ENCODE measurements around the gene CYP1A2. TPM values are rescaled to one million over a fixed set of nuclear protein-coding genes. Genes with fewer than 3 reads are reported as not detected.

The CYP1A2 gene
- total RNA-seq: not detected in 2 replicates

GRCh38 chr15:74748322-74748946, at the start of gene CYP1A2:
TSS of gene CYP1A2 (plus strand) at chr15:74748845. CDS start at chr15:74749739, 894 bp downstream.

GRCh38 chr15:74725225-74725774, 23.3 kb upstream of the CYP1A2 start, which contains the start of gene CYP1A1:
TSS of gene CYP1A1 (minus strand) at chr15:74725528. CDS start at chr15:74723097, 2,431 bp downstream.

GRCh38 chr15:74781431-74782258, 33.0 kb downstream of the CYP1A2 start, which contains the start of gene CSK:
TSS of gene CSK (plus strand) at chr15:74782080. CDS start at chr15:74798298, 16,218 bp downstream.

Other genes with a start within 250 kb of the CYP1A2 start
- 1.5 and 3.2 TPM in 2 replicates for gene ARID3B, start 207.6 kb upstream of the CYP1A2 start, total RNA-seq
- 54.3 and 55.3 TPM in 2 replicates for gene CLK3, start 133.0 kb upstream of the CYP1A2 start, total RNA-seq
- 8.9 and 17.8 TPM in 2 replicates for gene EDC3, start 52.8 kb upstream of the CYP1A2 start, total RNA-seq
- gene CYP1A1, start 23.3 kb upstream of the CYP1A2 start, total RNA-seq: 0.30 TPM in 1 of 2 replicates, not detected in the other
- 23.5 and 63.5 TPM in 2 replicates for gene CSK, start 33.2 kb downstream of the CYP1A2 start, total RNA-seq
- gene LMAN1L, start 64.0 kb downstream of the CYP1A2 start, total RNA-seq: not detected in 2 replicates
- gene CPLX3, start 77.8 kb downstream of the CYP1A2 start, total RNA-seq: not detected in 2 replicates
- gene ULK3, start 94.3 kb downstream of the CYP1A2 start, total RNA-seq: 14.0 and 23.5 TPM in 2 replicates
- gene SCAMP2, start 124.5 kb downstream of the CYP1A2 start, total RNA-seq: 19.0 and 35.3 TPM in 2 replicates
- gene MPI, start 141.2 kb downstream of the CYP1A2 start, total RNA-seq: 68.3 and 108 TPM in 2 replicates
- gene FAM219B, start 158.0 kb downstream of the CYP1A2 start, total RNA-seq: 55.5 and 60.9 TPM in 2 replicates
- gene COX5A, start 189.2 kb downstream of the CYP1A2 start, total RNA-seq: 28.2 and 43.4 TPM in 2 replicates
- gene RPP25, start 207.9 kb downstream of the CYP1A2 start, total RNA-seq: 3.5 and 3.6 TPM in 2 replicates
- gene SCAMP5, start 246.7 kb downstream of the CYP1A2 start, total RNA-seq: 0.51 and 0.89 TPM in 2 replicates